ENCODE data around the gene SPIN2B. TPM values are rescaled to one million over a fixed set of nuclear protein-coding genes. Genes with fewer than 3 reads are reported as not detected.

Gene SPIN2B
- polyA plus RNA-seq, 4 donors, result 4.1 to 11.1 (median 8.1) TPM

Other genes with a start within 250 kb of the SPIN2B start
- 10 to 100 TPM in 1 of 4 donors, 1 to 10 TPM in 2, under 1 TPM in 1; 0.89 to 20.9 (median 3.5) TPM for gene SPIN3, start 126.0 kb downstream of the SPIN2B start, polyA plus RNA-seq
- gene SPIN2A, start 15.8 kb upstream of the SPIN2B start, polyA plus RNA-seq, result 1 to 10 TPM in 1 of 4 donors, under 1 TPM in 1, not detected in 2; 0.12 to 1.8 TPM
- gene FAAH2, start 165.2 kb upstream of the SPIN2B start, polyA plus RNA-seq, result 10 to 100 TPM in 1 of 4 donors, 1 to 10 TPM in 3; 1.3 to 13.3 (median 2.3) TPM